Measurements from ENCODE around the gene KRTAP10-3. TPM values are rescaled to one million over a fixed set of nuclear protein-coding genes. Genes with fewer than 3 reads are reported as not detected.

Gene KRTAP10-3
- total and polyA plus RNA-seq, 2 donors (not counting 3 experiments of a cell fraction or from before 2014, with no cell fraction given): not detected

DNA sequence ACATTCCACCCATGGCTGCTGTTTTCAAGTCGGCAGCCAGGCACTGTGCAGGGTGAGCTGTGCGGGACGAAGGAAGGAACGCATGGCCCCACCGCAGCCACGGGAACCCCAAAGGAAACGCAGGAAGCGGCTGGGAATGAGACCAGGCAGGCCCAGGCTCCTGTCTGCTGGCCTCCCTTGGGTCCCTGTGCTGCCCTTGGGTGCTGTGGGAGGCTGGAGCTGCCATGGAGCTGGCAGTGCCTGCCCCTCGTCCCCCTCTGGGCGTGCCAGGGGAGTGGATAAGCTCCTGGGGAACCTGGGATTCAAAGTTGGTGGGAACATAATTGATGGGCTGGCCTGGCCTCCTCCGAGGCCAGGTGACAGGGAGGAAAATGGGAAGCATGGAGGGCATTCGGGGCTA is 9.7 kb upstream of the KRTAP10-3 start:
- POLR2A ChIA-PET: no interaction called here
- FAIRE-seq: no peak
- BruUV-seq (replicated peaks): no TSS peak

More for the DNA sequence above, 9.7 kb upstream of the KRTAP10-3 start:
- intact Hi-C loops (cut with micrococcal nuclease): no loop called here
- dilution Hi-C loops (cut with MboI; ENCODE audit: extremely low pct_ligation_motif_present, low sequenced_read_pairs): no loop called here
- Histone ChIP-seq H3K4me1 (ENCODE audit: control insufficient read depth, extremely low read depth, insufficient read depth, low read length) (no peaks in the 10 kb centered on the region), H3K9ac (replicated peaks; ENCODE audit: extremely low read depth, insufficient read depth, low read length) (no peak overlapping the region), H3K4me3 (replicated peaks in 1 of 3; ENCODE audit: insufficient read depth in 1 of 3, low read depth in 1 of 3, low read length in 3 of 3) (no peak overlapping the region), H2AFZ (ENCODE audit: low read depth, low read length) (no peak overlapping the region), H3K27me3 (ENCODE audit: control insufficient read depth in 2 of 2, insufficient read depth in 2 of 2, low read length in 2 of 2) (peaks cover 0 to 3% of the 10 kb centered on the region in 2 experiments), H3K4me2 (ENCODE audit: insufficient read depth, low read length) (no peak overlapping the region), H3K79me2 (ENCODE audit: control insufficient read depth, insufficient read depth, low read length) (no peaks in the 10 kb centered on the region), H3K9me3 (replicated peaks; ENCODE audit: control insufficient read depth, insufficient read depth, low read length) (no peaks in the 10 kb centered on the region), H3K27ac (ENCODE audit: insufficient read depth, low read depth, low read length) (no peak overlapping the region), H4K20me1 (replicated peaks; ENCODE audit: control insufficient read depth, extremely low read depth, insufficient read depth, low read length) (no peaks in the 10 kb centered on the region), H3K36me3 (ENCODE audit: control insufficient read depth in 2 of 2, extremely low read depth in 1 of 2, insufficient read depth in 2 of 2, low read length in 2 of 2) (no peaks in the 10 kb centered on the region), H3K9me1 (replicated peaks; ENCODE audit: control insufficient read depth, extremely low read depth, insufficient read depth, low read length) (no peaks in the 10 kb centered on the region)
- CTCF ChIA-PET: interaction anchor here (0.9 kb wide), 1 partner anchor 225 kb away, joined by 3 read pairs; no protein-coding TSS in a partner anchor
- DNase-seq (ENCODE audit: low read depth, low spot score): no peak
- TF ChIP-seq JUN (IDR thresholded peaks at IDR 0.05; ENCODE audit: borderline replicate concordance, insufficient read depth, insufficient read length, low read depth) (no peak), MYC (IDR thresholded peaks at IDR 0.05; ENCODE audit: low read depth, low read length) (no peak), POLR2A (IDR thresholded peaks at IDR 0.05; ENCODE audit: low read depth, low read length) (no peak), GATA2 (IDR thresholded peaks at IDR 0.05; ENCODE audit: insufficient read depth, insufficient read length, low read depth, low read length) (no peak), EZH2 (IDR thresholded peaks at IDR 0.05; ENCODE audit: borderline replicate concordance, low read depth, low read length, severe bottlenecking) (no peak), POLR2AphosphoS5 (IDR thresholded peaks at IDR 0.05; ENCODE audit: insufficient read depth, low read depth, low read length) (no peak), FOS (IDR thresholded peaks at IDR 0.05; ENCODE audit: borderline replicate concordance, insufficient read depth, low read length) (no peak)
- TF ChIP-seq, protein P1, sequence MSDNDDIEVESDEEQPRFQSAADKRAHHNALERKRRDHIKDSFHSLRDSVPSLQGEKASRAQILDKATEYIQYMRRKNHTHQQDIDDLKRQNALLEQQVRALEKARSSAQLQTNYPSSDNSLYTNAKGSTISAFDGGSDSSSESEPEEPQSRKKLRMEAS (IDR thresholded peaks at IDR 0.05; ENCODE audit: insufficient read depth, insufficient read length): no peak
- TF ChIP-seq, protein P2, sequence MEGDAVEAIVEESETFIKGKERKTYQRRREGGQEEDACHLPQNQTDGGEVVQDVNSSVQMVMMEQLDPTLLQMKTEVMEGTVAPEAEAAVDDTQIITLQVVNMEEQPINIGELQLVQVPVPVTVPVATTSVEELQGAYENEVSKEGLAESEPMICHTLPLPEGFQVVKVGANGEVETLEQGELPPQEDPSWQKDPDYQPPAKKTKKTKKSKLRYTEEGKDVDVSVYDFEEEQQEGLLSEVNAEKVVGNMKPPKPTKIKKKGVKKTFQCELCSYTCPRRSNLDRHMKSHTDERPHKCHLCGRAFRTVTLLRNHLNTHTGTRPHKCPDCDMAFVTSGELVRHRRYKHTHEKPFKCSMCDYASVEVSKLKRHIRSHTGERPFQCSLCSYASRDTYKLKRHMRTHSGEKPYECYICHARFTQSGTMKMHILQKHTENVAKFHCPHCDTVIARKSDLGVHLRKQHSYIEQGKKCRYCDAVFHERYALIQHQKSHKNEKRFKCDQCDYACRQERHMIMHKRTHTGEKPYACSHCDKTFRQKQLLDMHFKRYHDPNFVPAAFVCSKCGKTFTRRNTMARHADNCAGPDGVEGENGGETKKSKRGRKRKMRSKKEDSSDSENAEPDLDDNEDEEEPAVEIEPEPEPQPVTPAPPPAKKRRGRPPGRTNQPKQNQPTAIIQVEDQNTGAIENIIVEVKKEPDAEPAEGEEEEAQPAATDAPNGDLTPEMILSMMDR (IDR thresholded peaks at IDR 0.05; ENCODE audit: extremely low read depth in 1 of 2, insufficient read depth in 1 of 2, low read depth in 1 of 2, low read length in 2 of 2): no peak
